DLD1 (cell line): ENCODE measurements around the gene SIGLEC9.

Source experiments
- in situ Hi-C: cut with HindIII; loops from 2 replicates; pipeline ENCODE4 v1.10.0; 2017; ENCODE audit warnings: low sequenced_read_pairs

Gene SIGLEC9

DNA sequence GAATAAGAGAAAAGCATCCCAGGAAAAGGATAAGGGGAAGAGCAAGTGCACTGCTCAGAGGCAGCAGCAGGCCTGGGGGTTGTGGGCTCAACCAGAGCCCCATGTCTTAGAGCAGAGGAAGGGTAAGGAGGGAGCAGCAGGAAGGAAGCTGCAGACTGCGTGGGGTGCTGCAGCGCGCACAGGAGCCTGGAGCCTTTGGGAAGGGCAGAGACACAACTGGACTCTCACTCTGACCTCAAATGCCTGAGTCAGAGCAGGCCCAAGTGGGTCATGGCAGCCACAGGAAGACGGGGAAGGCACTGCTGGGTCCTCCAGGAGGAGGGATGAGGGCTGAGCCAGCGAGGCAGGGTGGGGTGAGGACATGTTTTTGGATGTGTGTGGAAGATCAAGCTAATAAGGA lies 49.0 kb downstream of the SIGLEC9 start:
- in situ Hi-C loops, result no loop called here

GRCh38 chr19:51179256-51179655 lies 54.5 kb downstream of the SIGLEC9 start:
- in situ Hi-C loops, result no loop called here
